NCI-H510A treated with DMSO at 0.1 percent for 48 hours (cell line): ENCODE results near the gene CMAS.
"Not testable (repeated sequence)": the region's sequence is repeated elsewhere in the genome, so short reads cannot be mapped to it uniquely, and the experiment has no call there.

Experiments used
- DNase-seq: peaks from one replicate; lab custom pipeline; 2025; lab: John Stamatoyannopoulos, UW

Gene CMAS

DNA sequence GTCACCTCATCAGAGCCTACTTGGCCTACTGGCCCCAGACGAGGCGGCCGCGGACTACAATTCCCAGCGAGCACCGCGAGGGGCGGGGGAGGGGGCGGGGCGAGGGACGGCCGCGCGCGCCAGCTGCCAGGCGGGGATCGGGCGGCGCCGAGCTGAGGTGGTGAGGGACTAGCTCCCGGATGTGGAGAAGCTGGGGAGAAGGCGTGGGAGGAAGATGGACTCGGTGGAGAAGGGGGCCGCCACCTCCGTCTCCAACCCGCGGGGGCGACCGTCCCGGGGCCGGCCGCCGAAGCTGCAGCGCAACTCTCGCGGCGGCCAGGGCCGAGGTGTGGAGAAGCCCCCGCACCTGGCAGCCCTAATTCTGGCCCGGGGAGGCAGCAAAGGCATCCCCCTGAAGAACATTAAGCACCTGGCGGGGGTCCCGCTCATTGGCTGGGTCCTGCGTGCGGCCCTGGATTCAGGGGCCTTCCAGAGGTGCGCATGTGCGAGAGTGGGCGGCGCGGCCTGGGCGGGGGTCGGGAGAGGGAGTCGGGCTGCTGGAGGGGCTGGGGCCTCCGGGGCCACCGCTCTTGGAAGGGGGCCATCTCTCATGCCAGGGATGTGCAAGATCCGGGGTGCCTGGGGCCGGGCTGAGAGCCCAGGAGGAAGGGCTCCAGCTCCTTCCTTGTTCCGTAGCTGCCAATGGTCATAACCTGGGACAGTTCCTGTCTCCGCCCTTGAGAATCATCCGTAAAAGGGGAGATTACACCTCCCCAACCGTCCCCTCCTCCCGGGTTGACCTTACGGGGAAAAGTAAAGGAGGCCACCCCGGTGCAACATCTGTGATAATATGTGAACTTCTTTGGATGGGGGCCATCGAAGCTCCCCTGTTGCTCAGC lies at the start of gene CMAS:
TSS of gene CMAS (plus strand) at position 129 of the 878 bp plus-strand sequence. CDS start at position 215, 86 bp downstream.
- DNase-seq = peak; percentile 42

DNA sequence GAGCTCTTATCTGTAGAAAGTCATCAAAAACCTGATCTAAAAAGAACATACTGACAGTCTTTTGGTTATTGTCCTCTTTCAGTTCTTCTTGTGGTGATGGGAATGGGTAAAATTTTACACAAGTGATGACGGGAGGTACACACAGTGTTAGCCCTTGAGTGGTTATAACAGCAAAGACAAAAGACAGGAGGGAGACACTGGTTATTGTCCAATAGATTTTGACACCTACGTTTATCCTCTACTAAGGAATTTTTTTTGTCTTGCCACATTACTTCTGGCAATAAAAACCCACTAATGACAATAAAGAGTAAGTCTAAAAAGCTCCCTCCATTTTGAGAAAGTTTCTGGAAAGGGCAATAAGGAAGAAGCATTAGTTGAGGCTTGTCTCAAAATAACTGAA lies 47.7 kb upstream of the CMAS start:
- no peak for DNase-seq

DNA sequence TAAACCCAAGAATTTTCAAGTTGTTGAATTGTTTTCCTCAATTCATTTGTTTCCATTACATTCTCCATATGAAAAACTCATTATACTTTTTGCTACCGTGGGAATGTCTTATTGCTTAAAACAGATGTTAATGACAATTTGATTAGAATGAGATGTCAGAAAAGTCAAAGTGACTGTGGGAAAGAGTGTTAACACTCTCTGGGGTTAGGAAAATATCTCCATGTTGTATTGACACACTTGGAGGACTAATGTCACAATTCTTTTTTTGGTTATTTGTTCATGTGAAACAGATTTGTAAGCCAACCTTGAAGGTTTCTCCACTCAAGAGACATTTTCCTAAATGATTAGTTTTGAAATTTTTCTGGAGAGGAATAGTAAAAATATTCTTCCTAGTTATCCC lies 47.2 kb upstream of the CMAS start:
- DNase-seq = no peak

DNA sequence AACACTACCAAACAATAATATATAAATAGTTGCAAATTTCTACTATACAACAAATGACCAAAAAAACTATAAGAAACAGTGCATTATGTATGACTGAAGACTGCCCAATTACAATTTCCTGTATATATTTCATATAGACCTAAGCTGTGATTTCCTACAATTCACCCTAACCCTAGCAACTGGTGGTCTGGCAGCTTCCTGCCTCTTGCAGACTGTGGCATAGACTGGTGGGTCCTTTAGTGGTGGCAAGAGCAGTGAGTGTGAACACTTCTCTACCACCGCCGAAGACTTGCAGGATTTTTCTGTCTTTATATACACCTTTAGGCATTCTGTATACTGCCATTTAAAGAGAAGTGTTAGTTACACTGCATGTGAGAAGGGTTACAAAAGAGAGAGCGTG lies 43.6 kb upstream of the CMAS start:
- DNase-seq = no peak

DNA sequence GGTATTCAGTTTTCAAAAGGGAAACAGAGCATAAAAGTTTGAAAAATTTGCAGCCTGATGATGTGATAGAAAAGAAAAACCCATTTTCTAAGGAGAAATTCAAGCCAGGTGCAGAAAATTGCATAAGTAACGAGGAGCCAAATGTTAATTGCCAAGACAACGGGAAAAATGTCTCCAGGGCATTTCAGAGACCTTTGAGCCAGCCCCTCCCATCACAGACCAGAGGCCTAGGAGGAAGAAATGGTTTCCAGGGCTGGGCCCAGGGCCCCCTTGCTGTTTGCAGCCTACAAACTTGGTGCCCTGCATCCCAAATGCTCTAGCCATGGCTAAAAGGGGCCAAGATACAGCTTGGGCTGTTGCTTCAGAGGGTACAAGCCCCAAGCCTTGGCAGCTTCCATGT lies 38.2 kb upstream of the CMAS start:
- DNase-seq = not testable (repeated sequence)

DNA sequence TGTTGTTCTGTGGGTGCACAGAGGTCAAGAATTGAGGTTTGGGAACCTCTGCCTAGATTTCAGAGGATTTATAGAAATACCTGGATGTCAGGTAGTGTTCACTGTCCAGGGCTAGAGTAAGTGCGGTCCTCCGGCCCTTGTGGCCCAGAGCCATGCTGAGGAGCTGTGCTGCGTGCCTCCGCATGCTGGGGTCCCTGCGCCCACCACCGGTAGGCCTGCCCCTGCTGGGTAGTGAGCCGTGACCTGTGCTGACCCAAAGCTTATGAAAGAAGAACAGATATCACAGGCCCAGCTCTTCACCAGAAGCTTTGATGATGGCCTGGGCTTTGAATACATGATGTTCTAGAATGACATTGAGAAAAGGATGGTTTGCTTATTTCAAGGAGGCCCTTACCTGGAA lies 37.8 kb upstream of the CMAS start:
- no peak for DNase-seq

DNA sequence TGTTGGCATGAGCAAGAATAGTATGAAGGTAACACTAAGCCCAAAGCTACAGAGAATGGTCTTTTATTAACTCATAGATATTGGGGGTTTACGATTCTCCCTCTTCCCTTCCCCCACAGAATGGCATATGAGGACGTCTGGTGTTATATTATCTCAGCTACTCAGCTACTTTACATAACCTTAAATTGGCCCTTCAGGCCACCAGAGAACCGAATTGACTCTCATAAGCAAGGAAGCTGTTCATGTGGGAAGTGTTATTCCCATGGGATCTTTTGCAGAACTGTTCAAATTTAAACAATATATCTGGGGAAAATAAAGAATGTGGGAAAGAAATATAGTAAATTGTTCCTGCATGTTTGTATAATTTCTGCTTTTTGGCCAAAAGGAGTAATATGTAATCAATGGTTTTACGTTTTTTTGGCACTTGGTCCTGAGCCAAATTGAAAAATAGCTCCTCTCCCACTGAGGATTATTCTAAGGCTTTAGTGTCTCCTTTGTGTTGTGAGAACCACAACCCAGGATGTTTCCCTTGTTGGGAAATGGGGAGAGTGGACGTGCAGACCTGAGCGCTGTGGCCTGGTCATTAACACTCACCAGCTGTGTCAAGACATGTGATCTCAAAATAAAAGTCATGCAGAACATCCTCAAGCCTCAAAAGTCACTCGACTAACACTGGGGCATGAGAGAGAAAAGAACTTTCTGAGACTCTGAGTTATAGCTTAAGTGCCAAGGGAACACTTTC lies 31.8 kb upstream of the CMAS start:
- no peak for DNase-seq

DNA sequence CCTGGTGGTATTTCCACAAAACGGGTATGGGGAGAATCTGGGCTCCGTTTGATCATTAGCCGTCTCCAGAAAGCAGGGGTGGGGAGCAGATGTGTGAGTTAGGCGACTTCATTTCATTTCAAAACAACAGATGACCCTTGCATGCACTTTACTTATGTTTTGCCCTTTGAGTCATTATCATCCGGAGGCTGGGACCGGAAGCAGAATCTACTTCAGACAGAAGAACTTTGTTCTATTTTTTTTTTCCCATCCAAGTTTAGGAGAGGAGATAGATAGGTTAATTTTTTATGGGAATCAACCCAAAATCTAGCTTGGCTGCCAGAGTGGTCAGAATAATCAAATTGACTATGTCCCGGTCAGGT lies 31.3 kb upstream of the CMAS start:
- no peak for DNase-seq

DNA sequence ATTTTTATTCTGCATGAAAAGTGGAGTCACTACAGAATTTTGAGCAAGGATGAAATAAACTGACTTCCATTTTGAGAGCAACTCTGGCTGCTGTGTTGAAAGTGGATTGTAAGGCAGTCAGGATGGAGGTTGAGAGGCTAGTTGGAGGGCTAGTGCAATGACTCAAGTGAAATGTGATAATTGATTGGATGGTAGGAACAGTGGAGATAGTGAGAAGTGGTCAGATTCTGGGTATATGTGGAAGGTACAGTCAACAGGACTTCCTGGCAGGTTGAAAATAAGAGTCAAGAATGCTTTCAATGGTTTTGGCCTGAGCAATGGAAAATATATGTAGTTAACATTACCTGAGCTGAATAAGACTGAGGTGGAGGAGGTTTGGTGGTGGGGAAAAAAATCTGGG lies 29.0 kb upstream of the CMAS start:
- DNase-seq = no peak

DNA sequence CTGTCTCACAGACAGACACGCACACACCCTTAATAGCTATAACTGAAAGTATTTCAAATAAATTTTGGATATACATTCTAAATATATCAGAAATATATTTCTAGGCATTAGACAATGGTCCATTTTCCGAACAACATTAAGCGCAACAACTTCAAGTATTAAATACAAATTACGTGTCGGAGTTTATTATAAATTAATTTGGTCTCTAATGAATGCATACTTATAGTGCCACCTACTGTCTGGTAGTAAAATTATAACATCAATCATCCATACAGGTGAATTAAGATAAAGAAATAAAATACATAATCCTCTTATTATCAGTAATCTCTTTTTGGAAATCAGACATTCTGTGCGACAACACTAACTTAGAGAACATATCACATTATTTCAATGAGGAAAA lies 27.2 kb upstream of the CMAS start:
- DNase-seq = peak; percentile 25

DNA sequence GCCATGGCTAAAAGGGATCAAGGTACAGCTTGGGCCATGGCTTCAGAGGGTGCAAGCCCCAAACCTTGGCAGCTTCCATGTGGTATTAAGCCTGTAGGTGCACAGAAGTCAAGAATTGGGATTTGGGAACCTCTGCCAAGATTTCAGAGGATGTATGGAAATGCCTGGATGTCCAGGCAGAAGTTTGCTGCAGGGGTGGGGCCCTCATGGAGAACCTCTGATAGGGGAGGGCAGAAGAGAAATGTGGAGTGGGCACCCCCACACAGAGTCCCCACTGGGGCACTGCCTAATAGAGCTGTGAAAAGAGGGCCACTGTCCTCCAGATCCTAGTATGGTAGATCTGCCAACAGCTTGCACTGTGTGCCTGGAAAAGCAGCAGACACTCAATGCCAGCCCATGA lies 22.5 kb upstream of the CMAS start:
- DNase-seq = not testable (repeated sequence)

DNA sequence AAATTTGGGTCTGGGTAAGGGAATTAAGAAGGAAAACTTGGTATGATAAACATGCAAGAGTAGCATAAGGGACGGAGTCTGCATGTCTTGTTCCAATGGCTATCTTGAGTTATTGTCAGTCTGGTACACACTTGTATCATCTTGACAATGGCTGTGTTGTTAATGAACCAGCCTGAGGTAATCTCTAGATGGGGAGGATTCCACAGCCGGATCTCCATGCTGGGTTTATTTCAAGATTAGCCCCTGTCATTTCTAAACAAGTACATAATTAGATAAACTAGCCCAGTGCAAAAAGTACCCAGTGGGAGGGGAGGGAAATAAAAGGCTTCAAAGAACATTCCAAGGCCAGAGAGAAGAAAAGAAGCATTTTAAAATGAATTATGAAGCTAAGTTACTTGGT lies 16.5 kb upstream of the CMAS start:
- no peak for DNase-seq

DNA sequence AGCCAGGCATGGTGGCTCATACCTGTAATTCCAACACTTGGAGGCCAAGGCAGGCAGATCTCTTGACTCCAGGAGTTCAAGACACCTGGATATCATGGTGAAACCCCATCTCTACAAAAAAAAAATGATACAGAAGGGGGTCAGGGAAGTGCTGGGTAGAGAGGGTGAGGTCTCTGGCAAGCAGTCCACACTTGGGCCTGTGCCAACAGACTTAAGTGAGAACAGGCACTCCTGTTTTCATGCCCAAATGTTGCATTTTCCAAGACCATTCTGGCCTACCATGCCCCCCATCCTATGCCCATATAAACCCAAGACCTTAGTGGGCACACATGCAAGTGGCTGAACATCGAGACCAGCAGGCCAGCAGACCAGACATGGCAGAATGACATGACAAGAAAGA lies 16.0 kb upstream of the CMAS start:
- no peak for DNase-seq

DNA sequence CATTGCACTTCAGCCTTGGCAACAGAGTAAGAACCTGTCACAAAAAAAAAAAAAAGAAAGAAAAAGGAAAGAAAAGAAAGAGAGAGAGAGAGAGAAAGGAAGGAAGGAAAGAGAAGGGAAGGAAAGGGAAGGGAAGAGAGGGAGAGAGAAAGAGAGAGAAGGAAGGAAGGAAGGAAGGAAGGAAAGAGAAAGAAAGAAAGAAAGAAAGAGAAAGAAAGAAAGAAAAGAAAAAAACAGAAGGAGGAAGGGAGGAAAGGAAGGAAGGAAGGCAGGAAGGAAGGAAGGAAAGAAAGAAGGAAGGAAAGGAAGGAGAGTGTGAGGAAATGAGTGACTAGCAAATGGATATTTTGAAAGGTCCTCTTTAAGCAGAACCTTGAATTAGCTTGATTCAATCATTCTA lies 13.3 kb upstream of the CMAS start:
- no peak for DNase-seq

DNA sequence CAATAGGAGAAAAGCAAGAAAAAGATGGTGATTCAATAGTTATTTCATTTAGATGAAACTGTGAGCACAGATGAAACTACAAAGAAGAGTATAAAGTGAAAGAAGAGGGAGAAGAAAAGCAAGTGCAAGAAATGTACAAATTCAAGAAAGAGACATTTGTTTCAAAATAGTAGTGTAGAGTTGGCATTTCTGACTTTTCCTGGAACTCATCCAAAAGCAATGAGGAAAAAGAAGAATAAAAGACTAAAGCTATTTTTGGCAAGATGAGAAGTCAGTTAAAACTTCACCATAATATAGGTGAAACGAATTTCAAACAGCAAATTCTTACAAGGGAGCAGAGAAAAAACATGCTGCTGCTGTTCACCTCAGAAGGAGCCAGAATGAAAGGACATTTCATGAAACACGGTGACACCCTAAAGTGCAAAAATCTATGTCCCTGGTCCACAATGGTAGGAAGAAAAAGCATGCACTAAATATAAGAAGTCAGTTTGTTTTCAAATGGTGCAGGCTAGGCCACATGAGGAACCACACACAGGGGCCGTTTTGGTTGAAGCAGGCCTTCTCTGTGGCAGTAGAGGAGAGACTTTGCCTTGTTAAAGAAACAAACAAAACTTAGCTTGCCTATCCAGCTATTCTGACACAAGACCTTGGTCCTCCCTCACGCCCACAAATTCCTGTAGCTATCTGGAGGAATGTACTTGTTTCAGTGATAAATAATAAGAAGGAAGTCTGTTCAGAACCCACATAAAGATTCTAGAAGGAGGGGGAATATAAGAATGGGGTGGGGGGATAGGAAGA lies 11.1 kb upstream of the CMAS start:
- no peak for DNase-seq

DNA sequence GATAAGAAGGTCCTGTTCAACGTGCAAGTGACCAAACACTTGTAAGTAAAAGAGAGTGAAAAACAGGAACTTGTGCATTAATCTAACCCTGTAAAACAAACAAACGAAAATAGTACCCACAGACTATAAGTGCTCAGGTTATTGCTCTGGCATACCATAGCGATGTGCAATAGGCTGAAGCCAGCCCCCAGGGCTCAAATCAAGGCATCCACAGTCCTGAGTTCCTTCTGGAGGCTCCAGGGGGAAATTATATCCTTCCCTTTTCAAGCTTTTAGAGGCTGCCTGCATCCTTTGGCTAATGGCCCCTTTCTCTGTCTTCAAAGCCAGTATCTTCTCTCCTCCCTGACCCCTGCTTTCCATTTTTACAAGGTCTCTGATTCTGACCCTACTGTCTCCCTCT lies 8.1 kb upstream of the CMAS start:
- no peak for DNase-seq

DNA sequence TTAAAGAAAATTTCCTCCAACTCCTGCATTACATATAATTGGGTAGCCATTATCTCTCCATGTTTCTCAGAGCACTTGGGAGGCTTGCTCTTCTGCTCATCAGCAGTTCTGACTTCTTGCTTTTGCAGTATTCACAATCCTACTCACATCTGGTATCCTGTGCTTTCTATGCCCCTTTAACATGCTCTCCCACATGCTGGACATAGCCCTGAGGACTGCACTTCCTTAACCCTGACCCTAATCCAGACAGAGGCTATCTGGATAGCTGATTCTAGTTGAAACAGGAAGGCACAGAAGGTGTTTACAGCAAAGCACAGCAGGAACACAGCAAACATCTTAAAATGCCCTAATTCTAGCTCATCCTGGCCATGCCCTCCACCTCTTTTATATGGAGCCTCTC lies 7.3 kb upstream of the CMAS start:
- no peak for DNase-seq

DNA sequence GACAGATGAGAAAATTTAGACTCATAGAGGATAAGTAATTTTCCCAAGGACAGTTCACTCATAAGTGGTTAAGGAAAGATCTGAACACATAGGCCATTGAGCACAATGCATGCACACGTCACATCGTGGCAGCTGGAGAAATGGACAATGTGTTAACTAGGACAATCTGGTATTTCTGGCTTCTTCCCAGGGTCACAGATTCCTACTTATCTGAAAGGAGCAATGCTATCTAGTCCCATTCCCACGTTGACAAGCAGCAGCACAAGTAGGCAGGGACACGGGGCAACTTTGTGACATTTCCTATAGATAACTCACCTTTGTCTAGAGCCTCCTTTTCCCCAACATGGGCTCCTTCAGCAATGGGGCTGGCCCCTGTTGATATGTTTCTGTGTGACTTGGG lies 6.7 kb upstream of the CMAS start:
- no peak for DNase-seq

DNA sequence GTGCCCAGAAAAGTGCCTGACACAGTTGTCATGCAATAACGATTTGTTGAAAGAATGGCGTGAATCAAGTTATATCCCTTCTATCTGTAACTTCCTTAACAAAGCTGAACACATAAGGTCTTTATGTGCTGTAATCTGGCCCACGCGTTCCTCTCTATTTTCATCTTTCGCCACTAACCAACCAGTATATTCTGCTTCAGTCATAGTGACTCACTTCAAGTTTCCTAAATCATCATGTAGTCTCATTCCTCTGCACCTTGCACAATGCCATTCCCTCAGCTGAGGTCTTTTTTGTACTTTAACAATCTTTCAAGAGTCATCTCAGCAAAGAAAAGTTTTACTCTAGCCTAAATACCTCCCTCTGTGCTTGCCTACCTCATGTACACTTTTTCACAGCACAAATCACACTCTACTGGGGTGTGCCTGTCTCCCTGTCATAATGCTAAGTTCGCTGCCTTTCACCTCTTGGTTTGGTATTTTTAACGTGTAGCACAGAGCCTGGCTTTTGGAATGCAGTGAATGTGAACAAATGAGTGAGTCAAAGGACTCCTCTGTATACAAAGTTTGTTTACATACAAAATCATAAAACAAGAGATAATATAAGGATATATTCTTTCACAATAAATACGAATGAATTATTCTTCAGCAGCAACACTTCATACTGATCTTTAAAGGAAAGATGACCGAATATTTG lies 2.9 kb upstream of the CMAS start:
- no peak for DNase-seq

DNA sequence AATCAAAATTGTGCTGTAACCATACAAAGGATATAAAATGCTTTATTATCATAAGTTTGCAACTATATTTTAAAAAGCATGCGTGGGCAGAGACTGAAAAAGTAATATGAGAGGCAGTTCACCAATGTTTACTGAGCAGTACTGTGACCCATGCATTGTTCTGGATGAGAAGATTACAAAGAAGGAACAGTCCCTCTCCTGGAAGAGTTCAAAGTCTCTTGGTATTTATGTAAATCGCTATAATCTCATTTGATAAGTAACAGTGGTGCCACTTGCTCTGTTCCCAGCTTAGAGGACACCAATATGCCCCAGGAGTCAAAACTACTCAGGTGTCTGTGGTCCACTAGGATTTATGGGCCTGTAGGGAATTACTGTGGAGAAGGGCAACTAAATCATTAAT lies 2.1 kb upstream of the CMAS start:
- DNase-seq = no peak

DNA sequence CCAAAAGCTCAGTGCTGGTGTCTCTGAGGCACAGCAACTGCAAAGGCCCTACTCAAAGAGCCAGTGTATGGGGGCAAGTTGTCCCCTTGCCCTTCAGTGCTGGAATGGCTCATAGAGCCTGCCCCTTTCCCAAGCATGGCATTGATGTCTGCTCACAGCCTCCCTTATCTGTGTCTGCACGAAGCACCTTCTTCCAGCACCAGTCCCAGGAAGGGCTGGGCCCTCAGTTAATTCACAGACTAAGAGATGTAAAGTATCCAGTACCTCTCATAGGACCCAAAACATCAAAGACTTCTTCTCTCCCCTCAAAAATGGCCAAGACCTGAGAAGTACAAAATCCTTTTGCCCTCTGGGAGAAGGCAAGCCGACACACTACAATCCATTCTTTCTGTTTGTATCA lies 1.6 kb upstream of the CMAS start:
- no peak for DNase-seq

DNA sequence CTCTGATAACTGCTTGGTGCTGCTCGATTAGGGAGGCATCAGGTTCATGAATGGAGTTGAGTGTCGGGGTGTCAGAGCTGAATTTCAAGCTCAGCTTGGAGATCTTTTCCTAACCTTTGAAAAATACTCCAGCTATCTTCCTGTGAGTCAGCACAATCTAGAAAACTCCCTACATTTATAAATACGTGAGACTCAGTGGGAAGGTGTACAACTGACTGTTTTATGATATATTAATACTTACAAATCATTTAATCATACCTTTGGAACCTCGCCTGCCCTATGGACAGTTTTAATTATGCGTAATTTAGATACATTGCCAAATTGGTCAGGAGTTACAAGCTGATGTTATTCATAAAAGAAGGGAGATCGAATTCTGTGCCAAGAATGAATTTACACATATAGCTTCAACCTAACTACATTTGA lies 961 bp downstream of the CMAS start:
- DNase-seq = peak; percentile 36
